GM18508 (cell line): ENCODE results near the gene ELMOD2.

ENCODE experiments used
- ATAC-seq: cut with Tn5 transposase; IDR thresholded peaks from one replicate; pipeline ENCODE4 v1.9.1; 2021; ENCODE audit warnings: moderate number of reproducible peaks; ENCODE audit not compliant: insufficient read depth, unreplicated experiment

Gene ELMOD2

GRCh38 chr4:140579278-140579677 is 55.3 kb downstream of the ELMOD2 start:
- ATAC-seq, result no peak

DNA sequence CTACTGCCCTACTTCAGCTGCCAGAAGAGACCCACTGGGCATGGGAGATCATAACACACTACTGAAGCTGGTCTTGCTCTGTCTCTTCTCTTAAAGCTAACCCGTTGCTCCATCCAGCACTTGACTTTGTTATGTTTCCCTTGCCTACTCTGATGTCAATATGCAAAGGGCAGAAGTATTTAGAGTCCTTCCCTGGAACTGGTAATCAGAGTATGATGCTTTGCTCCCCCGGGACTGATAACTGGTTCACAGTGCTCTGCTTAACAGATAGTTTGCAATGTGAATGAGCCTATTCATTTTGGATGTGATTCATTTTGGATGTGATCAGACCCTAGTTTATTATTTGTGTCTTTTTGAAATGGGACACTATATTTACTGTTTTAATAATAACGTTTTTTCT is 57.1 kb downstream of the ELMOD2 start:
- no peak for ATAC-seq

DNA sequence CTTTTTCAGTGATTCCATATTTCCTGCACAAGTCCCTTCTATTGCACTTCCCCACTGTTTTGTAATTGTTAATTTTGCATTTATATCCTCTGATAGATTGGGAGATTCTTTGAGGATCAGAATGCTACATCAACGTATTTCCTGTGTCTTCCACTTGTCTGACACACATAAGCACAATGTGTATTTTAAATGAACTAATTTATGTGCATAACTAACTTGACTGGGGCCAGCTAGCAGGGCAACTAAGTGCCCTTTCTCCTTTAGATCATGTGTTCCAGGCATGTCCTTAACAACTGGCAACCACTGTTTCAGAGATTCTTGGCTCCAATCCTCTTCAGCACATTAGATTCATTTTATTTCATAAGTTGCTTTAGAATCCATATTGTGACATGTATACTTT is 60.5 kb downstream of the ELMOD2 start:
- no peak for ATAC-seq

GRCh38 chr4:140595065-140595464 is 71.1 kb downstream of the ELMOD2 start:
- ATAC-seq, result no peak

DNA sequence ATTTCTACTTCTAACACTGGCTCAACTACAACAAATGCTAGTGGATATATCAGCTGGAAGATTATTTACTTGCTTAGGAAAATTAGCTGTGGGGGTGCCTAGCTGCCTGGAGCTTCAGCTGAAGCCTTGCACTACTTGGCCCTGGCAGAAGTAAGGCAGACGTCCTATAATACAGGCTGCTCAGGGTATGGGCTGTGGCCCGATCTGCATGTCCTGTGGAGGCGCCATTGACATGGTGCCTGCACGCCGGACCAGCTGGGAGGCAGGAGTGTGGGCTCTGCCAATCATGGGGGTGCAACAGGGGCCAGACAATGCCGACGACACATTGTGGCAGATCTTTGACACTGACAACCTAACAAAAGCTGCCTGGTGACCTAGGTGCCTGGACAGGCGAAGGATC is 76.4 kb downstream of the ELMOD2 start:
- no peak for ATAC-seq

DNA sequence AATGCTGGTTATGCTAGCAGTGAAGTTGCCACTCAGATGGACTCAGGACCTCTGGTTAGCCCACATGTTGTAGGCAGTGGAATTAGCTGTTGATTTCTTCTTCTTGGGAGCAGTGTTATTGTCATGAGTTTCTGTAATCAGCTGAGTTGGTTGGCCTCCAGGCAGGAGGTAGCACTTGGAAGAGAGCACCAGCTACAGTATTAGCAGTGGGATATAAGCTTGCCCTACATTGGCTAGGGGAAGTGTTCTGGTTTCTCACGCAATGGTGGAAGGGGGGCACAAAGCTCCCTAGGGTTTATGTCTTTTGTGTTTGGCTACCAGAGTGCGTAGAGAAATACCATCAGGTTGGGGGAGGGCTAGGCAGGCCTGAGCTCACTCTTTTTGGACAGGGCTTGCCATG is 78.7 kb downstream of the ELMOD2 start:
- no peak for ATAC-seq

DNA sequence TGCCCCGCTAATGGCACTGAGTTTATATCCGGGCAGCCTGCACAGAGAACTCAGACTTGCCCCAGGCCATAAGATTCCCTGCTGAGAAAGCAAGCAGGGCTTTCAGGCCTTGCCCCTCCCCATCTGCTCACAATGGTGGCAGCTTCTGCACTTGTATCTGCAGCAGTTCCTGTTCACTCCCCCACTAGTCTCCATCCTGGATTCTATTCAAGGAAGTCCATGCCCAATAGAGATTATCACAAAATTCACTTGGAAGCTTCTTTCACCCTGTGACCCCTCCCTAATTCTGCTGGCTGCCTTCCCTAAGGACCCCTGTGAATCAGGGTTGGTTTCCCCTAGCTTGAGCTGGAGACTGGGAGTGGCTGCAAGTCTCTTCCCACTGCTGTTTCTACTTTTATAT is 79.3 kb downstream of the ELMOD2 start:
- no peak for ATAC-seq
